ENCODE measurements around the gene THAP11.

GRCh38 chr16:67865318-67865717, 23.2 kb downstream of the THAP11 start:
- TF ChIP-seq CTCF (IDR thresholded peaks at IDR 0.05) (peak; percentile 33 to 64 (median 42)), POLR2A (IDR thresholded peaks at IDR 0.05) (no peak)
